ENCODE results near the gene CLIP3.

Gene CLIP3

DNA sequence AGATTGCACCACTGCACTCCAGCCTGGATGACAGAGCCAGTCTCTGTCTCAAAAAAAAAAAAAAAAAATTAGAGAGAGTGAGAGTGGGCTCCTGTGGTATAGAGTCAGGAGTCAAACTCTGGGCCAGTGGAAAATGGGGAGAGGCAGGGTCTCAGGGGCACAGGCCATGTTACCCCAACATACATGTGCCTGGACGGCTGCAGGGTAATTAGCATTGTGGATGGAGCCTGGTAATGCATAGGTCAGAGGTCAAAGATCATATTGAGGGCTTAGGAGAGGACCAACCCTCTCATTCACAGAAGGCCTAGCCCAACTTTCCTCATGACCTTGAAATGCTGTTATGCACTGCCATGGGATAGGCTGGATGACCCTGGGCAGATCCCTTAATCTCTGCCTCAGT, 7.1 kb downstream of the CLIP3 start:
- Histone ChIP-seq H3K4me3 (ENCODE audit: extremely low read depth, insufficient read depth, low read length, poor library complexity, severe bottlenecking) (no peak overlapping the region), H3K36me3 (ENCODE audit: control insufficient read depth, insufficient read depth, low read length) (peaks cover 60% of the 10 kb centered on the region), H3K27ac (ENCODE audit: low read depth, low read length, severe bottlenecking) (no peak overlapping the region), H3K9me3 (ENCODE audit: control insufficient read depth, low read length) (no peaks in the 10 kb centered on the region), H3K4me1 (ENCODE audit: control insufficient read depth, insufficient read depth, low read length, poor library complexity, severe bottlenecking) (no peaks in the 10 kb centered on the region)
- WGBS, 2 experiments (ENCODE audit: insufficient coverage in 2 of 2) = 80% methylated on average over 1 of the region's 1 CpG; no CpG with 5 or more reads in 1 of the 2 experiments

DNA sequence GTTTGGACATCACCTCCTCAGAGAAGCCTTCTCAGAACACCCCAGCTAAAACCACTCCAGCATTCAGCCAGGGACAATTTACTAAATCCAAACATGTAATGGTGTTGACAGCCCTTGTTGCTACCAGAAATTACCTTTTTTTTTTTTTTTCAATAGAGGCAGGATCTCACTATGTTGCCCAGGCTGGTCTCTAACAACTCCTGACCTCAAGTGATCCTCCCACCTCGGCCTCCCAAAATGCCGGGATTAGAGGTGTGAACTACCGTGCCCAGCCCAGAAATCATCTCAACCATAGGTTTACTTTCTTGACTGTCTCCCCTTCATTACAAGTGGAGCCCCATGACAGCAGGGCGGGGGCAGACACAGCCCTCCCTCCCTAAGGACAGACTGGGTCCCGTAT, 9.2 kb downstream of the CLIP3 start:
- H3K9me3 ChIP-seq (ENCODE audit: control insufficient read depth, low read length) = no peaks in the 10 kb centered on the region
- no peak overlapping the region for H3K4me3 ChIP-seq (ENCODE audit: extremely low read depth, insufficient read depth, low read length, poor library complexity, severe bottlenecking)
- H3K27ac ChIP-seq (ENCODE audit: low read depth, low read length, severe bottlenecking) = no peak overlapping the region
- H3K36me3 ChIP-seq (ENCODE audit: control insufficient read depth, insufficient read depth, low read length) = peaks cover 68% of the 10 kb centered on the region
- no peaks in the 10 kb centered on the region for H3K4me1 ChIP-seq (ENCODE audit: control insufficient read depth, insufficient read depth, low read length, poor library complexity, severe bottlenecking)
- WGBS, 2 experiments (ENCODE audit: insufficient coverage in 2 of 2) = 88 to 93% methylated on average over 5 of the region's 5 CpGs

DNA sequence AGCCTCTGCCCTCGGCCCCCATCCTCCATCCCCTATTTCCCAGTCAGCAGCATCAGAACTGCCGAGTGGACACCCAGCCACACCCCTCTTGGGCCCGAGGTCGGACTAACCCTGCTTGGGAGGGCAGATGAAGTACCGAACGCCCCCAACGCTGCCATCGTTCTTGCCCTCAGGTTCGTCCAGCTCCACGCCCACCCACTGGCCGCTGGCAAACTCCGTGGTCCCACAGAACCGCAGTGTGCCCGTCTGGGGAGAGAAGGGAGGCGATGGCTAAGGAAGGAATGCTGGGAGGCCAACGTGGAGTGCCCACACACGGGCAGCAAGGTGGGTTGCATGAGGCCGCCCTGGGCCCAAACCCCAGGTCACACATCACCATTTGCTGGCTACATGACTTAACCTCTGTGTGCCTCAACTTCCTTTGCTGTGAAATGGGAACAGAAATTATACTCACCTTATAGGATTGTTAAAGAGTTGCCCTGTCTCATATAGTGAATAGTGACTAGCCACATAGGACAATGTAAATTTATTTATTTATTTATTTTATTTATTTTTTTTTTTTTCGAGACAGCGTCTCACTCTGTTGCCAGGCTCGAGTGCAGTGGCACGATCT, 13.5 kb downstream of the CLIP3 start:
- peaks cover 63% of the 10 kb centered on the region for H3K36me3 ChIP-seq (ENCODE audit: control insufficient read depth, insufficient read depth, low read length)
- no peaks in the 10 kb centered on the region for H3K9me3 ChIP-seq (ENCODE audit: control insufficient read depth, low read length)
- H3K4me3 ChIP-seq (ENCODE audit: extremely low read depth, insufficient read depth, low read length, poor library complexity, severe bottlenecking) = no peak overlapping the region
- H3K27ac ChIP-seq (ENCODE audit: low read depth, low read length, severe bottlenecking) = no peak overlapping the region
- WGBS, 2 experiments (ENCODE audit: insufficient coverage in 2 of 2) = 96 to 97% methylated on average over 16 to 20 of the region's 22 CpGs
- H3K4me1 ChIP-seq (ENCODE audit: control insufficient read depth, insufficient read depth, low read length, poor library complexity, severe bottlenecking) = peaks cover 3% of the 10 kb centered on the region

DNA sequence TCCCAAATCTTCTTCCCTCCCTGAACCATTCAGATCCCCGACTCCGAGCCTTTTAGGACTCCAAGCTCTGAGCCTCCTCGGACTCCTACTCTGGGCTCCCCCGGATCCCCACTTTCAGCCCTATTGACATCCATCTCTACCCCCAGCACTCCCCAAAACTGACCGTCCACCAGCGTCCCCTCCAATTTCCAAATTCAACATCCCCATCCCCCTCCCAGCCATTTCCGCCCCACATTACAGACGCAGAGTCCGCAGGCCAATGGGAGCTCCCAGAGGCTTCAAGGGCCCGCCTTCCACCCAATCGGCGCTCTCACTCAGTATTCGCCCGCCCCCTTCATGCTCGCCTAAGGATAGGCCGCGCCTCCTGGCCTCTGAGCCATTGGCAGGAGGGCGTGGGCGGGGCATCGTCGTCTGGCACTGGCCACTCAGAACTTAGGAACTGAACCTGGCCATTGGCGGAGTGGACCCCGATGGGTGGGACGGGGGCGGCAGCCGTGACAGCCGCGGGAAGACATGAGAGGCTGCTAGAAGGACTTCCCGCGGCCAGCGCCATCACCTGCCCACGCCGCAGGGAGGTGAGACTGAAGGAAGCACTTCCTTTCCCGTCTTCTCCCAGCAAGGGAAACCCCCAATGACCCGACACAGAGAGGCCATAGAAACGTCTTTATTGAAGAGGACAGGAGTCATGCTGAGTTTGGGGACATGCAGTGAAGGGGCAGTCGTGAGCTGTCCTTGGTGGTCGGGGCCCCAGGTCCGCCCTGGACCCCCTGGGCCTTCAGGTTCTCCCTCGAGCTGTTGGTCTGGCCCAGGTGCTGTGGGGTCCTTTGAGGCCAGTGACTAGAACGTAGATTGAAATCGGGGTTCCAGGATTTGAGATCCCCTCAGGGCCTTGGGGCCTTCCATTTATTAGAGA, 18.4 kb downstream of the CLIP3 start, which contains the start of gene ALKBH6:
Gene ALKBH6 (minus strand): TSS at position 202 of the 913 bp plus-strand sequence. CDS start 816 bp downstream, outside the sequence.
- Histone ChIP-seq H3K4me1 (ENCODE audit: control insufficient read depth, insufficient read depth, low read length, poor library complexity, severe bottlenecking) (peaks cover 8% of the 10 kb centered on the region), H3K36me3 (ENCODE audit: control insufficient read depth, insufficient read depth, low read length) (peaks cover 27% of the 10 kb centered on the region), H3K9me3 (ENCODE audit: control insufficient read depth, low read length) (no peaks in the 10 kb centered on the region), H3K4me3 (ENCODE audit: extremely low read depth, insufficient read depth, low read length, poor library complexity, severe bottlenecking) (peak within 1 kb of the TSS; percentile 88), H3K27ac (ENCODE audit: low read depth, low read length, severe bottlenecking) (no peak within 1 kb of the TSS)
- WGBS, 2 experiments (ENCODE audit: insufficient coverage in 2 of 2) = 1 to 4% methylated on average over 29 to 40 of the region's 42 CpGs

DNA sequence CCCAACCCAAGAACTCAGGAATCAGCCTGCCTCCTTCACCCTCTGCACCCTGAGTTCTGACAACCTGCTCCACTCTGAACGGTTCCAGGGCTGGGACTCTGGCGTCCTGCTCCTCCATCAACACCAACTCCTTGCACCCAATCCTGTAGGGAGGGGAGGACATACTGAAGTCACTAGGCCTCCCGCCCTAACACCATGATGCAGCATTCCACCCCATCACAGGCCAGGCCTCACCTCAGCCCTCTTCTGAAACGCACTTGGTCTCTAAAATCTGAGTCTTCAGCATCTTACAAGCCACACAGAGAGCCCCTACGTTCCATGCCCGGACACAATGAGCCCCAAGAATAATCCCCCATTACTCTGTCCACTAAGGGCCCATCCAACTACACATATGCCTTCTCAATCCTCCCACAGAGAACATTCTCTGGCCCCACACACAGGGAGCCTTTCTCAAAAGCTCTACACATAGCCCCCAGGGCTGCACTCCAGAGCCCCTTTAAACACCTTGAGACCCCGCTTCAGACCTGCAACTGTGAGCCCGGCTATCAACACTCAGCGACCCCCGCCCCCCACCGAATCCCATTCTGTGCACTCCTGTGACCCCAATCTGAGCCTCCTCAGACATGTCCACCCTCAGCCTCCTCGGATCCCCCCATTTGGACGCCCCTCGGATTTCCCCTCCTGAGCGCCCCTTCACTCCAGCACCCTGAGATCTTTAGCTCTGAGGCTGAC, 19.2 kb downstream of the CLIP3 start:
- Histone ChIP-seq H3K4me3 (ENCODE audit: extremely low read depth, insufficient read depth, low read length, poor library complexity, severe bottlenecking) (peak overlapping the region; percentile 88), H3K4me1 (ENCODE audit: control insufficient read depth, insufficient read depth, low read length, poor library complexity, severe bottlenecking) (peaks cover 8% of the 10 kb centered on the region), H3K9me3 (ENCODE audit: control insufficient read depth, low read length) (no peaks in the 10 kb centered on the region), H3K36me3 (ENCODE audit: control insufficient read depth, insufficient read depth, low read length) (peaks cover 19% of the 10 kb centered on the region), H3K27ac (ENCODE audit: low read depth, low read length, severe bottlenecking) (no peak overlapping the region)
- WGBS, 2 experiments (ENCODE audit: insufficient coverage in 2 of 2) = 19 to 36% methylated on average over 12 to 13 of the region's 15 CpGs

DNA sequence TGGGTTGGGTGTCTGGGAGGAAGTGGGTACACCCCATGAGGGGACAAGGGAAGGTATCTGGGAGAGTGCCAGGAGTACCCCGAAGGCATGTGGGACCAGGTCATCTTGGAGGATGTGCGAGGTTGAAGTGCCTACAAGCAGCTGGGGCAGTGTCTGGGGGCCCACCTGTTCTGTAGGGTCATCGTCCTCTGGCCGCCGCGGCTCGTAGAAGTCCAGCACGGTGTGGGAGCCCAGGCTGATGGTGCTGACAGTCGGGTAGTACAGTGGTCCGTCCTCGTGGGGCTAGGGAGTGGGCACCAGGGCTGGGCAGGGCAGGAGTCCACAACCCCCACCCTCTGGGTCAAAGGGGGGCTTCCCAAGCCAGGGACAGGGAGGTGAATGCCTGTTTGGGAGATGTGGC, 22.3 kb downstream of the CLIP3 start:
- H3K27ac ChIP-seq (ENCODE audit: low read depth, low read length, severe bottlenecking) = no peak overlapping the region
- WGBS, 2 experiments (ENCODE audit: insufficient coverage in 2 of 2) = 95 to 96% methylated on average over 4 to 11 of the region's 11 CpGs
- H3K4me3 ChIP-seq (ENCODE audit: extremely low read depth, insufficient read depth, low read length, poor library complexity, severe bottlenecking) = no peak overlapping the region
- no peaks in the 10 kb centered on the region for H3K9me3 ChIP-seq (ENCODE audit: control insufficient read depth, low read length)
- H3K4me1 ChIP-seq (ENCODE audit: control insufficient read depth, insufficient read depth, low read length, poor library complexity, severe bottlenecking) = peaks cover 8% of the 10 kb centered on the region
- no peaks in the 10 kb centered on the region for H3K36me3 ChIP-seq (ENCODE audit: control insufficient read depth, insufficient read depth, low read length)

DNA sequence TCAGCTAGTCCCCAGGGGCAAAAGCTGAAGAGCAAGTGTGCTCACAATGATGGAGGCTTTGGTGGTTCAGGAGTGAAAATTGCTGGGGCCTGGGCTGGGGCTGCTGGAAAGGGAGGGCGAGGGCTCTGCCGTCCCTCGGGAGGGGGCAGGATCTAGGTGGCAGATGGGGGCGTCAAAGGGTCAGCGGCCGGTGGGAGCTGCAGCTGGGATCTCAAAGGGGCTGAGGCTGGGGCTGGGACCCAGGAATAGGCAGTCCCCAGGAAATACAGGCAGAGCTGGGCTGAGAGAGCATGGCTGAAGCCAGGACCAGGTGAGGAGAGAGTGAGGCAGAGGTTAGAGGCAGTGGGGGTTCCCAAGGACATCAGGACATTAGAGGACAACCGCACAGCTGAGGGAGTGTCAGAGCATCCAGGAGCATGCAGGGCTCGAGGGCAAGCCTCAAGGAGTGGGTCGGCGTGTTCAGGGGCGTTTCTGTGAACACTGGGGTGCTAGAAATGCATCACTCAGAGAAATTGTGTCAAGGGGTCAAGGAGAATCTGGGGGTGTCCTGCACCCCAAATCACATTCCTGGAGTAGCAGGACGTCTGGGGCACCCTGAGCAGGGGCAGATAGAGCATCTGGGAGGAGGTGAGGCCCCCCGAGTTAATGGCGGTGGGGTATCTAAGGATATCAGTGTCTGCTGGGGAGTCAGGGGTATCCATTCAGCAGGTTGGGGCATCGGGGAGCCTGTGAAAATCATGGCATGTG, 22.9 kb downstream of the CLIP3 start:
- Histone ChIP-seq H3K4me1 (ENCODE audit: control insufficient read depth, insufficient read depth, low read length, poor library complexity, severe bottlenecking) (peaks cover 8% of the 10 kb centered on the region), H3K27ac (ENCODE audit: low read depth, low read length, severe bottlenecking) (no peak overlapping the region), H3K4me3 (ENCODE audit: extremely low read depth, insufficient read depth, low read length, poor library complexity, severe bottlenecking) (peak overlapping the region; percentile 19), H3K9me3 (ENCODE audit: control insufficient read depth, low read length) (no peaks in the 10 kb centered on the region), H3K36me3 (ENCODE audit: control insufficient read depth, insufficient read depth, low read length) (no peaks in the 10 kb centered on the region)
- 63 to 70% methylated on average over 12 to 15 of the region's 15 CpGs for WGBS, 2 experiments (ENCODE audit: insufficient coverage in 2 of 2)

DNA sequence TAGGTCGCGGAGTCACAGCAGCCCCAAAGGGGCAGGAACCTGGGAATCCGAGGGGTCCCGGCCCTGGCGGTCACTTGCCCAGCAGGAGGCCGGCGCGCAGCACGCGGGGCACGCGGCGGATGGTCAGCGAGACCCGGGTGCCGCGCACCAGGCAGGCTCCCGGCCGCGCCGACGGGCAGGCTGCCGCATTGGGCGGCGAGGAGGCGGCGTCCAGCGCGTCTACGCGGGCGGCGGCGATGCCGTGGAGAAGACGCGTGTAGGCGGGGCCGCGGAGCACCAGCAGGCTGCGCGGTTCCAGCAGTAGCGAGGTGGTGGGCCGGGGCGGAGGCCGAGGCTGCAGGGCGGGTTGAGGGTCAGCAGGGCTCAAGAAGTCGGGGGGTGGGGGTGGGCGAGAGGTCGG, 23.5 kb downstream of the CLIP3 start:
- WGBS, 2 experiments (ENCODE audit: insufficient coverage in 2 of 2) = 7 to 16% methylated on average over 28 to 48 of the region's 50 CpGs
- no peaks in the 10 kb centered on the region for H3K9me3 ChIP-seq (ENCODE audit: control insufficient read depth, low read length)
- H3K36me3 ChIP-seq (ENCODE audit: control insufficient read depth, insufficient read depth, low read length) = no peaks in the 10 kb centered on the region
- H3K4me1 ChIP-seq (ENCODE audit: control insufficient read depth, insufficient read depth, low read length, poor library complexity, severe bottlenecking) = peaks cover 5% of the 10 kb centered on the region
- peak overlapping the region; percentile 19 for H3K4me3 ChIP-seq (ENCODE audit: extremely low read depth, insufficient read depth, low read length, poor library complexity, severe bottlenecking)
- H3K27ac ChIP-seq (ENCODE audit: low read depth, low read length, severe bottlenecking) = no peak overlapping the region

DNA sequence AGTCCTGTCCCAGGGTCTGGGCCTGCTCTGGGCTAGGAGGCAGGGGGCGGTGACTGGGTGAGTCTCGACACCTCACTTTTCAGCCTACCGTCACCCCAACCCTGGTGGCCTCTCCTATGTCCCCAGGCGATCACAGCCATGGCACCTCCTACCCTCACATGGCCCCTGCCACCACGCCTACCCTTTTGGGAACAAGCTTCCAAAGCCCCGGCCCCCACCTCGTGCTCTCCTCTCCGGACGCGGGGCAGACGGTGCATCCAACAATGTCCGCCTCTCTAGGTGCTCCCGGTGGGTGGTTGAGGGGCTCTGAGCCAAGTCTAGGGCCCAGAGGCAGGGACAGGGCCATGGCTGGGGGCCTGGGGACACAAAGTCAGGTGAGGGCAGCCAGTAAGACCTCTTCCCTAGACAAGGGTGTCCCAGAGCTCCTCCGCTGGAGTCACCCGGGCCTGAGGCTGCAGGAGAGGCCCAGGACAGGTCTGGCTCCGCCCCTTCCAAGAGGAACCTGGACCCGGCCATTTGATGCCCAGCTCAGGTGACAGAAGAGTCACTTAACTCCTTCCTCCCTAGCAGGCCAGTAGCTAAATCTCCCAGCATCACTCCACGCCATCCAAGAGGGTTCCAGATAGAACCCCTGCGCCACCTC, 24.2 kb downstream of the CLIP3 start, which contains the start of gene SYNE4:
Gene SYNE4 (minus strand): TSS at position 478 of the 643 bp plus-strand sequence. CDS start 132 bp downstream, at position 346.
- Histone ChIP-seq H3K36me3 (ENCODE audit: control insufficient read depth, insufficient read depth, low read length) (no peaks in the 10 kb centered on the region), H3K4me1 (ENCODE audit: control insufficient read depth, insufficient read depth, low read length, poor library complexity, severe bottlenecking) (peaks cover 5% of the 10 kb centered on the region), H3K9me3 (ENCODE audit: control insufficient read depth, low read length) (no peaks in the 10 kb centered on the region), H3K27ac (ENCODE audit: low read depth, low read length, severe bottlenecking) (no peak within 1 kb of the TSS), H3K4me3 (ENCODE audit: extremely low read depth, insufficient read depth, low read length, poor library complexity, severe bottlenecking) (peak within 1 kb of the TSS; percentile 19)
- 67 to 76% methylated on average over 16 to 19 of the region's 19 CpGs for WGBS, 2 experiments (ENCODE audit: insufficient coverage in 2 of 2)
